Pancreas (tissue), 10 donors: ENCODE results near the gene ANXA1. TPM values are rescaled to one million over a fixed set of nuclear protein-coding genes. Genes with fewer than 3 reads are reported as not detected.
A peak's percentile ranks its signal among the peaks of the same experiment; 100 is the strongest.

ENCODE experiments used
- ATAC-seq, 4 donors: fragments of 200-7000 bp; cut with Tn5 transposase; one replicate each; pipeline versions ENCODE4 v1.8.0 to v1.9.1; 2020; ENCODE audit warnings: mild to moderate bottlenecking in 4 of 4, moderate library complexity in 4 of 4
- DNase-seq, 6 donors: peaks; one replicate each; pipeline ENCODE4 v3.0.0-alpha.2; 2020
- FAIRE-seq: peaks from 2 replicates; lab custom pipeline; 2012; peaks lifted over from hg19 to GRCh38; lab: Jason Lieb, UNC
- H3K27ac ChIP-seq, 4 donors: fragments of 200-600 bp; sonication (generic); 1 replicate in 3 of 4; 2 replicates in 1 of 4; pipeline versions ENCODE4 v1.5.0 to v1.8.0; 2020
- H3K27me3 ChIP-seq, 4 donors: fragments of 200-600 bp; one replicate each; pipeline ENCODE4 v1.8.0; 2021
- H3K36me3 ChIP-seq, 3 donors: fragments of 200-600 bp; sonication (generic) in 1 of 3; one replicate each; pipeline versions ENCODE4 v1.5.0 to v1.8.0; 2020 to 2021
- H3K4me1 ChIP-seq, 3 donors: fragments of 200-600 bp; one replicate each; pipeline ENCODE4 v1.8.0; 2021
- H3K4me3 ChIP-seq, 4 donors: fragments of 200-600 bp; sonication (generic) in 2 of 4; one replicate each; pipeline versions ENCODE4 v1.5.0 to v1.8.0; 2020 to 2021
- H3K9me3 ChIP-seq, 4 donors: fragments of 200-600 bp; one replicate each; pipeline ENCODE4 v1.8.0; 2021
- CTCF ChIP-seq, 4 donors: fragments of 200-600 bp; sonication (generic) in 3 of 4; IDR thresholded peaks; one replicate each; pipeline versions ENCODE4 v1.5.0 to v1.8.0; 2021; ENCODE audit warnings: antibody characterized with exemption in 4 of 4
- WGBS, 2 donors: extraction: QIAGEN DNeasy Blood & Tissue Kit; methylation state at CpG; one replicate each; pipeline ENCODE4 v1.1.7; 2013; 5-methylcytosine and 5-hydroxymethylcytosine counted together
- intact Hi-C, 3 donors: fragments of 100-400 bp; cut with DNase I; formaldehyde crosslinking; loops; one replicate each; pipeline versions ENCODE4 v1.11.1 to v1.14.2; 2022
- polyA plus RNA-seq, 2 donors: library from polyadenylated mRNA; stranded (reverse); fragments of 200-250 nt; gene quantifications; one replicate each; pipeline ENCODE4 v1.2.3, GENCODE V29; 2013
- total RNA-seq, 6 donors: library from RNA; stranded (reverse); fragmentation: NEBNext Ultra II Directional in 4 of 6; extraction: Animal tissue kit (Norgen Biotek cat#: 25700) in 4 of 6; gene quantifications; one replicate each; pipeline versions ENCODE4 v1.2.1 to v1.2.4, GENCODE V29; 2021 to 2023
- donor health status: healthy with polysubstance abuse.
- donor health status: DM: no; HTN: no; CAD: no; lungs with moderate emphysema.
- donor health status: DM: no; HTN: no; CAD: no.
- donor health status: control.
- donor health status: control.
- donor health status: Bipolar disorder and iron deficiency.
- donor health status: DM: yes; HTN: yes; CAD: no.
- donor health status: DM: no; HTN: no; CAD: no.
- donor health status: DM: no; HTN: no; CAD: no.
- donor health status: DM: yes; HTN: yes; CAD: no.

Gene ANXA1
- total and polyA plus RNA-seq, 8 donors: 4.6 to 36.6 (median 27.6) TPM

- no peaks in the 10 kb centered on the region for H3K27me3 ChIP-seq
Observed at GRCh38 chr9:73143711-73144328, 7.8 kb upstream of the ANXA1 start.

GRCh38 chr9:73146111-73146815 is 5.4 kb upstream of the ANXA1 start:
- Histone ChIP-seq H3K27ac (no peak overlapping the region), H3K9me3 (no peaks in the 10 kb centered on the region), H3K4me1 (peaks cover 0 to 25% (median 14%) of the 10 kb centered on the region in 3 donors), H3K27me3 (no peaks in the 10 kb centered on the region), H3K36me3 (no peaks in the 10 kb centered on the region), H3K4me3 (no peak overlapping the region)
- WGBS, 2 donors: 58 to 69% methylated on average over 2 of the region's 2 CpGs
- intact Hi-C loops: no loop called here
- peak in 1 of 4 donors; percentile 28 for ATAC-seq
- no peak for TF ChIP-seq CTCF (IDR thresholded peaks at IDR 0.05)
- DNase-seq: no peak
- FAIRE-seq: no peak

More at GRCh38 chr9:73143711-73144328, 7.8 kb upstream of the ANXA1 start:
- Histone ChIP-seq H3K36me3 (no peaks in the 10 kb centered on the region), H3K27ac (peak overlapping the region in 1 of 4 donors; percentile 1), H3K9me3 (no peaks in the 10 kb centered on the region), H3K4me3 (no peak overlapping the region), H3K4me1 (peaks cover 0 to 12% (median 9%) of the 10 kb centered on the region in 3 donors)
- intact Hi-C loops: no loop called here
- DNase-seq (no peak), ATAC-seq (peak in 3 of 4 donors; percentile 59 to 75 (median 73)), FAIRE-seq (no peak)
- no peak for TF ChIP-seq CTCF (IDR thresholded peaks at IDR 0.05)
- 36 to 49% methylated on average over 2 of the region's 2 CpGs for WGBS, 2 donors

GRCh38 chr9:73148447-73148937 is 3.2 kb upstream of the ANXA1 start:
- no peak overlapping the region for H3K4me3 ChIP-seq
- peaks cover 0 to 25% (median 14%) of the 10 kb centered on the region in 3 donors for H3K4me1 ChIP-seq
- no peak for TF ChIP-seq CTCF (IDR thresholded peaks at IDR 0.05)
- intact Hi-C loops: no loop called here
- H3K9me3 ChIP-seq: no peaks in the 10 kb centered on the region
- H3K27ac ChIP-seq: peak overlapping the region in 1 of 4 donors; percentile 29
- H3K27me3 ChIP-seq: no peaks in the 10 kb centered on the region
- WGBS, 2 donors: 81 to 88% methylated on average over 3 of the region's 3 CpGs
- no peak for FAIRE-seq
- DNase-seq: no peak
- H3K36me3 ChIP-seq: no peaks in the 10 kb centered on the region
- ATAC-seq: peak in 1 of 4 donors; percentile 9

GRCh38 chr9:73149371-73150067 is 2.1 kb upstream of the ANXA1 start:
- no peak for DNase-seq
- peak overlapping the region in 2 of 4 donors; percentile 29 to 56 for H3K27ac ChIP-seq
- WGBS, 2 donors: 34 to 50% methylated on average over 4 of the region's 4 CpGs
- H3K4me3 ChIP-seq: no peak overlapping the region
- H3K4me1 ChIP-seq: peaks cover 0 to 16% (median 5%) of the 10 kb centered on the region in 3 donors
- intact Hi-C loops: no loop called here
- H3K36me3 ChIP-seq: no peaks in the 10 kb centered on the region
- peak in 3 of 4 donors; percentile 67 to 77 (median 74) for ATAC-seq
- no peak for TF ChIP-seq CTCF (IDR thresholded peaks at IDR 0.05)
- no peaks in the 10 kb centered on the region for H3K27me3 ChIP-seq
- no peaks in the 10 kb centered on the region for H3K9me3 ChIP-seq
- FAIRE-seq: peak; percentile 91
